ENCODE data around the gene L3MBTL2.

The L3MBTL2 gene

DNA sequence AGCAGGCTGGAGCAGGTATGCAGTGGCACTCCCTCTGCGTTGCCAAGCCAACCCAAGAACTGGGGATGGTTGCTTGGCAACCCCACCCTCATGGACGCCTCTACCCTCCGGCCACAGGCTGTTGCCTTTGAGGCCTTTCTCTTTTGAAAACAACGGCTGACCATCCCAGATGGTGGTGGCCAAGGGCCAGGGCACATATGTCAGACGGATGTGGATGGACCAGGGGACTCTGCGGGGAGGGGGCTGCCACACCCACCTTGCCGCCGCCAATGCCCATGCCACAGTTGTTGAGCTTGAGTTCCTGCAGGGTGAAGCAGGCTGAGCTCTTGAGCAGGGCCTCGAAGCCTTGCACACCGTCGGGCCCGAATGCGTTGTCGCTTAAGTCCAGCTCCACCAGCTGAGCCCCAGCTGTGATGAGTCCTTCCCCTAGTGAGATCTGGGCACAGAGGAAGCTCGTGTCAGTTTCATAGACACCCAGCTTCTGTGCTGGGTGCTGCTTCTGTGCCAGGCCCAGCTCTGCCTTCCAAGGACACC, 59.4 kb downstream of the L3MBTL2 start:
- no peak for DNase-seq
- Histone ChIP-seq H3K4me1 (ENCODE audit: control insufficient read depth, insufficient read depth, low read length, poor library complexity, severe bottlenecking) (no peaks in the 10 kb centered on the region), H3K9me3 (ENCODE audit: control insufficient read depth, low read length) (no peaks in the 10 kb centered on the region), H3K36me3 (ENCODE audit: control insufficient read depth, insufficient read depth, low read length) (peaks cover 86% of the 10 kb centered on the region), H3K27me3 (replicated peaks; ENCODE audit: control insufficient read depth, insufficient read depth, low read length, poor library complexity, severe bottlenecking) (no peaks in the 10 kb centered on the region), H3K4me3 (ENCODE audit: insufficient read depth, low read depth, low read length, poor library complexity, severe bottlenecking) (no peak overlapping the region), H3K27ac (ENCODE audit: insufficient read depth, low read length, poor library complexity, severe bottlenecking) (no peak overlapping the region)

DNA sequence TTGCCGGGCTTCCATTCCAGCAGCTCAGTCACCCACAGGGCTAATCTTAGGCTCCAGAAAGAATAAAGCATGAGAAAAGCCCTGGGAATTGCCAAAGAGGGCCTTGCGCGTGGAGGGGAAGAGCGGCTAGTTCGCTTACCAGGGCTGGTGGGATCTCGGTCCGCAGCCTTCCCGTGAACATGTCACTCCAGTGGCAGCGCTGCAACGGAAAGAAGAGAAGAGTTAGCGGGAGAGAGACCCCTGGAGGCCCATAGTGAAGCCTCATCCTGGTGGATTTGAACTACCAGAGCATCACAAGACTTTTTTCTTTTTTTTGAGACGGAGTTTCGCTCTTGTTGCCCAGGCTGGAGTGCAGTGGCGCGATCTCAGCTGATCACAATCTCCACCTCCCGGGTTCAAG, 62.8 kb downstream of the L3MBTL2 start:
- no peaks in the 10 kb centered on the region for H3K9me3 ChIP-seq (ENCODE audit: control insufficient read depth, low read length)
- H3K4me1 ChIP-seq (ENCODE audit: control insufficient read depth, insufficient read depth, low read length, poor library complexity, severe bottlenecking) = no peaks in the 10 kb centered on the region
- H3K27me3 ChIP-seq (replicated peaks; ENCODE audit: control insufficient read depth, insufficient read depth, low read length, poor library complexity, severe bottlenecking) = no peaks in the 10 kb centered on the region
- peaks cover 74% of the 10 kb centered on the region for H3K36me3 ChIP-seq (ENCODE audit: control insufficient read depth, insufficient read depth, low read length)
- H3K27ac ChIP-seq (ENCODE audit: insufficient read depth, low read length, poor library complexity, severe bottlenecking) = no peak overlapping the region
- no peak overlapping the region for H3K4me3 ChIP-seq (ENCODE audit: insufficient read depth, low read depth, low read length, poor library complexity, severe bottlenecking)
- no peak for DNase-seq

- H3K9me3 ChIP-seq (ENCODE audit: control insufficient read depth, low read length) = no peaks in the 10 kb centered on the region
- peaks cover 64% of the 10 kb centered on the region for H3K36me3 ChIP-seq (ENCODE audit: control insufficient read depth, insufficient read depth, low read length)
- H3K4me3 ChIP-seq (ENCODE audit: insufficient read depth, low read depth, low read length, poor library complexity, severe bottlenecking) = no peak overlapping the region
- no peaks in the 10 kb centered on the region for H3K27me3 ChIP-seq (replicated peaks; ENCODE audit: control insufficient read depth, insufficient read depth, low read length, poor library complexity, severe bottlenecking)
- no peak overlapping the region for H3K27ac ChIP-seq (ENCODE audit: insufficient read depth, low read length, poor library complexity, severe bottlenecking)
- DNase-seq = no peak
- no peaks in the 10 kb centered on the region for H3K4me1 ChIP-seq (ENCODE audit: control insufficient read depth, insufficient read depth, low read length, poor library complexity, severe bottlenecking)
Observed at GRCh38 chr22:41271787-41272186, 66.7 kb downstream of the L3MBTL2 start.

- Histone ChIP-seq H3K27ac (ENCODE audit: insufficient read depth, low read length, poor library complexity, severe bottlenecking) (no peak overlapping the region), H3K4me1 (ENCODE audit: control insufficient read depth, insufficient read depth, low read length, poor library complexity, severe bottlenecking) (no peaks in the 10 kb centered on the region), H3K9me3 (ENCODE audit: control insufficient read depth, low read length) (no peaks in the 10 kb centered on the region), H3K4me3 (ENCODE audit: insufficient read depth, low read depth, low read length, poor library complexity, severe bottlenecking) (no peak overlapping the region), H3K36me3 (ENCODE audit: control insufficient read depth, insufficient read depth, low read length) (peaks cover 60% of the 10 kb centered on the region), H3K27me3 (replicated peaks; ENCODE audit: control insufficient read depth, insufficient read depth, low read length, poor library complexity, severe bottlenecking) (no peaks in the 10 kb centered on the region)
- no peak for DNase-seq
Observed at GRCh38 chr22:41273128-41273527, 68.0 kb downstream of the L3MBTL2 start.

GRCh38 chr22:41274856-41275255, 69.7 kb downstream of the L3MBTL2 start:
- no peak overlapping the region for H3K27ac ChIP-seq (ENCODE audit: insufficient read depth, low read length, poor library complexity, severe bottlenecking)
- H3K27me3 ChIP-seq (replicated peaks; ENCODE audit: control insufficient read depth, insufficient read depth, low read length, poor library complexity, severe bottlenecking) = no peaks in the 10 kb centered on the region
- peaks cover 59% of the 10 kb centered on the region for H3K36me3 ChIP-seq (ENCODE audit: control insufficient read depth, insufficient read depth, low read length)

GRCh38 chr22:41280065-41280464, 75.0 kb downstream of the L3MBTL2 start:
- Histone ChIP-seq H3K4me3 (ENCODE audit: insufficient read depth, low read depth, low read length, poor library complexity, severe bottlenecking) (no peak overlapping the region), H3K27me3 (replicated peaks; ENCODE audit: control insufficient read depth, insufficient read depth, low read length, poor library complexity, severe bottlenecking) (no peaks in the 10 kb centered on the region), H3K27ac (ENCODE audit: insufficient read depth, low read length, poor library complexity, severe bottlenecking) (no peak overlapping the region), H3K9me3 (ENCODE audit: control insufficient read depth, low read length) (no peaks in the 10 kb centered on the region), H3K36me3 (ENCODE audit: control insufficient read depth, insufficient read depth, low read length) (peaks cover 41% of the 10 kb centered on the region), H3K4me1 (ENCODE audit: control insufficient read depth, insufficient read depth, low read length, poor library complexity, severe bottlenecking) (peaks cover 8% of the 10 kb centered on the region)
- no peak for DNase-seq

More at GRCh38 chr22:41274856-41275255, 69.7 kb downstream of the L3MBTL2 start:
- no peaks in the 10 kb centered on the region for H3K9me3 ChIP-seq (ENCODE audit: control insufficient read depth, low read length)
- H3K4me1 ChIP-seq (ENCODE audit: control insufficient read depth, insufficient read depth, low read length, poor library complexity, severe bottlenecking) = no peaks in the 10 kb centered on the region
- DNase-seq = no peak
- H3K4me3 ChIP-seq (ENCODE audit: insufficient read depth, low read depth, low read length, poor library complexity, severe bottlenecking) = no peak overlapping the region

DNA sequence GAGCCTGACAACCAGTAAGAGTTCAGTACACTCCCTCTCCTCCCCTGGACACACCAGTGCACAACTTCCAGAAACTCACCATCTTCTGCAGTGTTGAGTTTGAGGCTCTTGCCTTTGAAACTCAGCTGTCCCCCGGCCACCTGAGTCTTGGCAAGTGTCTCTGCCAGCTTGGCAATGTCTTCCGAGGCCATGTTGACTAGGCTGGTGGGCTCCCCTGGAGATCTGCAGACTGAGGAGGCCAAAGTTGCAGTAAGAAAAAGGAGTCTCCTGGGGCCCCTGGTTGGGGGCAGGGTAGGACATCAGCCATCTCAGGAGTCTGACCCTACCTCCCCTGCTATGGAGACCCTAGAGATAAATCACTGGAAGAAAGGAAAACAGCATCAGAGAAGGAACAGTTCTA, 75.7 kb downstream of the L3MBTL2 start:
- DNase-seq = no peak
- no peaks in the 10 kb centered on the region for H3K9me3 ChIP-seq (ENCODE audit: control insufficient read depth, low read length)
- no peaks in the 10 kb centered on the region for H3K27me3 ChIP-seq (replicated peaks; ENCODE audit: control insufficient read depth, insufficient read depth, low read length, poor library complexity, severe bottlenecking)
- peaks cover 40% of the 10 kb centered on the region for H3K36me3 ChIP-seq (ENCODE audit: control insufficient read depth, insufficient read depth, low read length)
- peaks cover 8% of the 10 kb centered on the region for H3K4me1 ChIP-seq (ENCODE audit: control insufficient read depth, insufficient read depth, low read length, poor library complexity, severe bottlenecking)
- no peak overlapping the region for H3K4me3 ChIP-seq (ENCODE audit: insufficient read depth, low read depth, low read length, poor library complexity, severe bottlenecking)
- no peak overlapping the region for H3K27ac ChIP-seq (ENCODE audit: insufficient read depth, low read length, poor library complexity, severe bottlenecking)
